HG03575 (cell line): ENCODE measurements around the gene CCDC78.

Experiments
- ATAC-seq: cut with Tn5 transposase; IDR thresholded peaks from one replicate; pipeline ENCODE4 v1.9.1; 2021; ENCODE audit not compliant: unreplicated experiment, insufficient number of reproducible peaks, low FRiP score; ENCODE audit errors: extremely low read depth

CCDC78 gene

GRCh38 chr16:728131-728889, 2.1 kb upstream of the CCDC78 start:
- no peak for ATAC-seq

DNA sequence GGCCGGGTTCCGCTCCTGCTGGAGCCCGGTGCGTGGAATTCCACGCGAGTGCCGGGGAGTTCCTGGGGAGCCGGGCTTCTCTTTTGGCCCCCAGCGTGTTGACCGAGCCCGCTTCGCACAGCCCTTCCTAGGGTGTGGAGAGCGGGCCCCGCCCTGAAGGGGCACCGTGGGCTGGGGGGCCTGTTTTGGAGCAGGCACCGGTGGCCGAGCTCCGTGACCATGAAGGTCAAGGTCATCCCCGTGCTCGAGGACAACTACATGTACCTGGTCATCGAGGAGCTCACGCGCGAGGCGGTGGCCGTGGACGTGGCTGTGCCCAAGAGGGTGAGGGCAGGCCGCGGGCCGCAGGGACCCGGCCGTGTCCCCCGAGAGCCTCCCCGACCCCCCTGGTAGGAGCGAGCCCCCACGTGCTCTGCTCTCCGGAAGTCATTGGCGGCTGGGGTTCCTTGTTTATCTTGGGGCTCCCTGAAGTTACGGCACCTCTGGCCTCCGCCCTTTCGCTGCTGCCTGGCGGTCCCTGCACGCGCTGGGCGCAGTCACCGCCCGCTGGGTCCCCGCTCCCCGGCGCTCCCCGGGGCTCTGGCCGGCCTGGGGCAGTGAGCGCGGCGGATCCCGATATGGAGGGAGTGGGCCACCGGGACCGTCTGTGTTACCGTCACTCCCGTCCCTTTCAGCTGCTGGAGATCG, 1.2 kb upstream of the CCDC78 start:
- no peak for ATAC-seq

- ATAC-seq: no peak
Measured at GRCh38 chr16:726188-726437, 130 bp downstream of the CCDC78 start.

DNA sequence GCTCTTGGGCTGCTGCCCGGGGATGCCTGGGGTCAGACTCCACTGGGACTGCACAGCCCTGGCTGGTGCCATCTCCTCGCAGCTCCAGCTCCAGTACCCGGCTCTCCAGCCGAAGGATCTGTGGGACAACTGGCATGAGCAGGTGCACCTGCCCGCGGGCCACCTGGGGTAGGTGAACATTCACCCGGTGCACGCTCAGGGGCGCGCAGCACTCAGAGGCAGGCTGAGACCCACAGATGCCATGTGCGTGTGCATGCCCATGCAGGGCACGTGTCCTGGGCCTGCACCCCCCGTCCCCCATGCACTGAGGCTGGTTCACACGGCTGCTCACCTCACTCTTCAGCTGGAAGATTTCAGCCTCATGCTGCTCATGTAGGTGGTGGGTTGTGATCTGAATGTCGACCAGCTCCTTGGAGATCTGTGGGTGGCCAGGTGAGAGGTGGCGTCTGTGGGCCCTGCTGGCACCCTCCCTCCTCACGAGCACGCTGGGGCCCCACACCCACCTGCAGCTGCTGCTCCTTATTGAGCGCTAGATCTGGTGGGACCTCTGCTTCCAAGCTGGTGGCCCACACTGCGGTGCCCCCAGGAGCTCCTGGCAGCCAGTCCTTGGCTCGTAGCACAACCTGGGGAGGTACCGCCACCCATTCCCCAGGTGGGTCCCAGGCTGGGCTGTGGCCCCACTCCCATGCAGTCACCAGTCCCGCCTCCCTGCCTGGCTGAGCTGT, 618 bp downstream of the CCDC78 start:
- no peak for ATAC-seq

- ATAC-seq: no peak
Measured at GRCh38 chr16:725041-725376, 1.2 kb downstream of the CCDC78 start.

DNA sequence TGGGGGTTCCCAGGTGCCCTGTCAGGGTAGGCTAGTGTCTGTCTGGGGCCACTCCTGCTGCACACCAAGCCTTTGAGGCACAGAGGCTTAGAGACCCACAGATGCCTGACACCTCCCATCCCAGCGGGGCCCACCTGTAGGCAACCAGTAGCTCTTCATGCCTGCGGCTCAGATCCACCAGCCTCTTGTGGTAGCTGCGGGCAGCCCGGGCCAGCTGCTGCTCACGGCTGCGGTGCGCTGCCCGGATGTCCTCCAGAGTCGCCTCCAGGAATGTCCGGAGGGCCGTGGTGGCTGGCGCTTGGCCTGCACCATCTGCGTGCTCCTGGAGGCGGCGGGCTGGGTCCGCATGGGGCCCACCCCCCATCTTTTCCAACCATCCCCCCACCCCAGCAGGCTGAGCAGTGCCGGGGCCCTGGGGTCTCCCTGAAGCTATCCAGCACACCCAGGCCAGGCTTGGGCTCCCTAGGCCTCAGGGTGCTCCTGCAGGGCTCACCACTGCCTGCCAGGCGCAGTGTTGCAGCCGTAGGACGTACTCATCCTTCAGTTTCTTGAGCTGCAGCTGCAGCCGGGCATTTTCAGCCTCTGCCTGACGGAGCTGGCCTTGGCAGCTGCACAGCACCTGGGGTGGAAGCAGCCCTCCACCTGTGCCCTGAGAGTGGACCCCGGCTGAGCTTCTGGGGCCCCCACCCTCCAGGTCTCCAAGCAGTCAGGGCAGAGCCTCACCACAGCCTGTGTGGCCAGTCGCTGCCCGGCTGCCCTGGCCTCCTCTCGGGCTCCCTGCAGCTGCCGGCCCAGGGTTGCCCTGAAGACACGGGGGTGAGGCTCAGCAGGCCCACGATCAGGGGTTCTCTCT, 1.8 kb downstream of the CCDC78 start:
- no peak for ATAC-seq

GRCh38 chr16:723695-724094, 2.5 kb downstream of the CCDC78 start:
- no peak for ATAC-seq

GRCh38 chr16:722835-723633, 3.2 kb downstream of the CCDC78 start:
- ATAC-seq: no peak

DNA sequence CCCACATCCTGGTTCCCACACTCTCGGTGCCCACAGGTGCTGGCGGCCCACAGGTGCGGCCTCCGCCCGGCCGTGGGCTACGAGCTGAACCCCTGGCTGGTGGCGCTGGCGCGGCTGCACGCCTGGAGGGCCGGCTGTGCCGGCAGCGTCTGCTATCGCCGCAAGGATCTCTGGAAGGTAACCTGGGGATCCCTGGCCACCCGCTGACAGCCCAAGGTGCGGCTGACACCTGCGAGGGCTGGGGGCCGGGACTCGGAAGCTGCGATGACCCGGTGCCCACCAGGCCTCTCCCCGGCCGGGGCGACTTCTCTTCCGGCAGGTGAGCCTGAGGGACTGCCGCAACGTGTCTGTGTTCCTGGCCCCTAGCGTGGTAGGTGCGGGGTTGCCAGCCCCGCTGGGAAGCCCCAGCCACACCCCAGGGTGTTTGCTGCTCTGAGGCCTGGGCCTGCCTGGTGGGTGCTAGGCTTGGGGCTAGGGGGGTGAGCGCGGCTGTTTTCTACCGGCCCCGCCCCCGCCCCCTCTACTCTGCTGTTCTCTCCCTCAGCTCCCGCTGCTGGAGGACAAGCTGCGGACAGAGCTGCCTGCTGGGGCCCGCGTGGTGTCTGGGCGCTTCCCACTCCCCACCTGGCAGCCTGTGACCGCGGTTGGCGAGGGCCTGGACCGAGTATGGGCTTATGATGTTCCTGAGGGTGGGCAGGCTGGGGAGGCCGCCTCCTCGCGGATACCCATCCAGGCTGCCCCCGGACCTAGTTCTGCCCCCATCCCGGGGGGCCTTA, 4.3 kb downstream of the CCDC78 start:
- ATAC-seq: no peak

DNA sequence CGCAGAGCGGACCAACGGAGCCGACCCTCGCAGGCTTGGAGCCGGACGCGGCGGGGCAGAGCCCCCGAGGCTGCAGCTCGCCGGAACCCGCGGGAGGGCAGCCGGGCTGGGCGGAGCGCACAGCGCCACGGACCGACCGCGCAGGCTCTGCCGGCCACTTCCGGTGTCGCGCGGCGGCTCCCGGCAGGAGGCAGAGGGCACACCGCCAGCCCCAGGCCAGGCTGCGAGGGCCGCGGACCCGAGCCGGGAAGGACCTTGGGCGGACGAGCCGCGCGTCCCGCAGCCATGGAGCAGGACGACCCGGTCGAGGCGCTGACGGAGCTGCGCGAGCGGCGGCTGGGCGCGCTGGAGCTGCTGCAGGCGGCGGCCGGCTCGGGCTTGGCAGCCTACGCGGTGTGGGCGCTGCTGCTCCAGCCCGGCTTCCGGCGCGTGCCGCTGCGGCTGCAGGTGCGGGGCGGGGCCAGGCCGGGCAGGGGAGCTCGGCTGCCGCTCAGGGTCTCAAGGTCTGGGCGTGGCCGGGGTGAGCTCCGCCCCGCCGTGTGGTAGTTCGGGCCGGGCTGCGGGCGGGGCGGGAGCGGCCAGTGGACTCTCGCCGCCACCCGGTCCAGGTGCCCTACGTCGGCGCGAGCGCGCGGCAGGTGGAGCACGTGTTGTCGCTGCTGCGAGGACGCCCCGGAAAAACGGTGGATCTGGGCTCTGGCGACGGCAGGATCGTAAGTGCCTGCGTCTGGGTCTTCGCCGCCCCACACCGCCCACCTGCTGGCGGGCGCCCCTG, 5.1 kb downstream of the CCDC78 start, which contains the start of gene ANTKMT:
Gene ANTKMT, plus strand, starts transcription at position 157 of the 775 bp plus-strand sequence. Its CDS starts 129 bp downstream, at position 286.
- ATAC-seq: no peak

DNA sequence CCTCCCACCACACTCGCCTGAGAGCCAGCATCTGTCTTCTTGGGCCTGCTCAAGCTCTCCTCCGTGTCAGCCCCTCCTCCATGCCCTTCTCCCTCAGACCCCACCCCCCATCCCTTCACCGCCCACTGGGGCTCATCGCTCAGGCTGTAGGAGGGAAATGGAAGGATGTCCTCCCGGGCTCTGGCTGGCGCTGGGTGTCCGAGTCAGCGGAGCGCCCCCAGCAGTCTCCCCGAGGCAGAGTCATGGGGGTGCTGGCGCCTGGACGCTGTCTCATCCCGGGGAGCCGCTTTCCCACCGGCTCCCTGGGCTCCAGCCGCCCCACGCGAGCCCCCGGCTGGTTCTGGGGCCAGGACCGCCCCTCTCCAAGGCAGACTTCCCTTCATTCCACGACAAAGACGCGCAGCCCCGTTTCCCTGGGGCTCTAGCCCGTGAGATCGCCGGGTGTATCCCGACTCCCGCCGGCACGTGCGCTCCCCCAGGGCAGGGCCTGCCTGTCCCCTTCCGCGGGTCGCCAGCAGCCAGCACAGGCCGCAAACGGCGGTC, 5.7 kb downstream of the CCDC78 start:
- no peak for ATAC-seq

DNA sequence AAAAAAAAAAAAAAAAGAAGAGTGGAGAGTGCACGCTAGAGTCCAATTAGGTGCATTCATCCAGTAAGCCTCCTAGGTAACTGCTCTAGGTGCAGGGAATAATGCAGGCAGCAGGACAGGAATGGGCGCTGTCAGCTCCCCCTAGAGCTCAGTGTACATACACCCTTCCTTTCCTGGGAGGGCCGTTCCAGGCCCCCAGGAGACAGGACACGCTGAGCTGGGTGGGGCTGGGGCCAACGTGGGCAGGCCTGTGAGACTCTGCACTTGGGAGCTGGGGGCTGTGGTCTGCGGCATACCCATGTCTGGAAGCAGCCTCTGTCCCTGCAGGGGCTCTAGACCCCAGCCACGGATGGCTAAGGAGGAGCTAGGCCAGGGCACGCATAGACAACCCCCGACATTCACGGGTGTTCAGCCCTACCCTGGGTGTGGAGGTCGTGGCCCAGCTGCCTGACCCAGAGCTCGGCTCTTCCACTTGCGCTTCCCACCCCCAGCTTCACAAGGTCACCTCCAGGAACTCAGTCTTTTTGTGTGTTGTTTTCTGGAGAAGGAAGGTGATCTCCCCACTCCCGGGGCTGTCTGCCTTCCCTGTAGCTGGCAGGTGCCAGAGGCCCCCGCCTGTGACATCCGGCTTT, 6.3 kb downstream of the CCDC78 start:
- no peak for ATAC-seq

DNA sequence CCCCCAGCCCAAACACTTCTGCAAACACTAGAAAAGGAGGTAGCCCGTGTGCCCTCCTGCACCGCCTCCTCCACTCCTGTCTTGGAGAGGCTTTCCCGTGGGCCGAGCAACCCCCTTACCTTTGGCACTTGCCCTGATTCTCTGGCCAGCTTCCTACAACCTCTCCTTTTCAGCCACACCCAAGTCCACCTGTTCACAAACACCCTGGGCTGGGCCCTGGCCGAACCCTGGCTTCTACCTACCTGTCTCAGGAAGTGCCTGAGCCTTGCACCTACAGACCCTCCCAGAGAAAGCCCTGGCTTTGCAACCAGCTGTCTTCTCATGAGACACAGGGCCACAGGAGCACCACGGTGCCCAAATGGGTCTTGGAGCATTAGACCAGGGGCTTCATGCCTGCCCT, 7.3 kb downstream of the CCDC78 start:
- ATAC-seq: no peak

GRCh38 chr16:718389-718788, 7.9 kb downstream of the CCDC78 start:
- ATAC-seq: no peak

DNA sequence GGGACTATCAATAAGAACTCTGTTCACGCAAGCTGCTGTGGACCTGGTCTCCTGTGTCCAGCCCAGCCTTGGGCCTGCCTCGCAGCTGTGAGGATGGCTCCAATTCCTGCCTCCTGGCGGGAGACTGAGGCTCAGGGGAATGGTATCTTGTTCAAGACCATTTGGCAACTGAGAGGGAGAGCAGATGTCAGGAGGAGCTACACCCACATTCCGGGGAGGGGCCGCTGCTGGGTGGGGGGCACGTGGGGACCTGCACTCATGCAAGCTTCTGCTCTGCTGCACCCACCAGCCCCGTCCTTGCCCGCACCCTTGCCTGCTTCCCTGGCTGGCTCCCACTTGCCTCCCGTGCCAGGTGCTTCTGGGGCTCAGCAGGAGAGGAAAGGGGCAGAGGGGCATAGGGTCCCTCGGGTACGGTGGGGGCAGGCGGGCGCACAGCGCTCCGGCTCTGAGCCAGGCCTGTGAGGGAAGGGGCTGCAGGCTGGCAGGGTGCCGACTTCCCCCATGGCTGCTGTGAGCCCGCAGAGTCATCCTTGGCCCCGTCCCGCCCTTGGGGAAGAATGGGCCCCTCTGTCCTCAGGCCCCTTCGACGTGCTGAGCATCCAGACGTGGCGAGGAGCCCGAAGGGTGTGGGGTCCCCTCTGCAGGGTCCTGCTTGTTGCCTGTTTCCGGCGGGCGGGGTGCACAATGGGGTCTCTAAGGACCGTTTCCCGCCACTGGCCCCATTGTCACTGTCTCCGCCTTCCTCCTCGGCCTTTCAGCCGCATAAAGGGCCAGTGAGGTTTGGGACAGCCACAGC, 8.6 kb downstream of the CCDC78 start:
- ATAC-seq: no peak

DNA sequence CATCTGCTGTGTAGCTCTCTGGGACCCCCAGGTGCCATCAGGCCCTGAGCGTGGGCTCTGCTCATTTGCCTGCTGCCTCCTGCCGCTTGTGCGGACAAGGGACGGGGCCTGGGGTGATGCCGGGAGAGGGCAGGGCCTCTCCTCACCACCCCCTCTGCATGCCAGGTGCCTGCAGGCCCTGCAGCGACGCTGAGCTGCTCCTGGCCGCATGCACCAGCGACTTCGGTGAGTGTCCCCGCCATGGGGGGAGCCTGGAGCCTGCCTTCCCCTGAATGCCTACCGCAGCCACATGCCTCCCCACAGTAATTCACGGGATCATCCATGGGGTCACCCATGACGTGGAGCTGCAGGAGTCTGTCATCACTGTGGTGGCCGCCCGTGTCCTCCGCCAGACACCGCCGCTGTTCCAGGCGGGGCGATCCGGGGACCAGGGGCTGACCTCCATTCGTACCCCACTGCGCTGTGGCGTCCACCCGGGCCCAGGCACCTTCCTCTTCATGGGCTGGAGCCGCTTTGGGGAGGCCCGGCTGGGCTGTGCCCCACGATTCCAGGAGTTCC, 9.4 kb downstream of the CCDC78 start:
- no peak for ATAC-seq
